ENCODE results near the gene STARD5.

The STARD5 gene, protein sequence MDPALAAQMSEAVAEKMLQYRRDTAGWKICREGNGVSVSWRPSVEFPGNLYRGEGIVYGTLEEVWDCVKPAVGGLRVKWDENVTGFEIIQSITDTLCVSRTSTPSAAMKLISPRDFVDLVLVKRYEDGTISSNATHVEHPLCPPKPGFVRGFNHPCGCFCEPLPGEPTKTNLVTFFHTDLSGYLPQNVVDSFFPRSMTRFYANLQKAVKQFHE

DNA sequence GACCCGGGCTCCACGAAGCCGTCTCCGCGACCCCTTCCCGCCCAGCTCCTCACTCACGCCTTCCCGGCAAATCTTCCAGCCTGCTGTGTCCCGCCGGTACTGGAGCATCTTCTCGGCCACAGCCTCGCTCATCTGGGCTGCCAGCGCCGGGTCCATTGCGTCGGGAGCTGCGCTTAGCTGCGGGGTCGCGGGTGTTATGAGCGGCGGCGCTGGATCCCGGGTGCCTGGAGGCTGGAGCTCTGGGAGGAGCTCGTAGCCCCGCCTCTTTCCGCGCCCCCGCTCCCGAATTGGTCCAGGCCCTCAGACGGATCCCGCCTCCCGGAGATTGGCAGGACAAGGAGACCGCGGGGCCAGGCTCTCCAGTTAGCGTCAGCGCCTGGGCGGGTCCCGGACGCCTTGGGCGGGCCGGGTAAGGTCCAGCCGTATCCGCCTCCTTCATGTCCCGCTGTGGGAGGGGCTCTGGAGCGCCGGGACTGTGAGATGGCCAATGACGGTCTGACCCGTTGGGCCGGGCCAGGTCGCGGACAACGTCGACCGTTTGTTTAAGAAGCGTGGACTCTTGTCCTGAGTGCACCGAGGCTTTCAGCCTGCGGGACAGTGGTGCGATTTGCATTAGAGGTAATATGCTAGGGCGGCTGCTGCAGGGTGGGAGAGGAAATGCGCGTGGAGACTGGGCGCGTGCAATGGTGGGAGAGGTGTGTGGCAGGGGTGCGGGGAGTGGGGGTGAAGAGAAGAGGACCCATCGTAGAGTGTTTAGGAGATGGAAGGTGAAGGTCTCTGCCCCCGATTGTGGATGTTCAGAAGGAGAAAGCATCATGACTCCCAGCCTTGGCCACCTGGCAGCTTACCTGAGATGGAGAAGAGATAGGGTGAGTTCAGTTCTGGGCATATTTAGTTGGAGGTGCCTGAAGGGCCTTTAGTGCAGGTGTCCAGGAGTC is at the start of gene STARD5:
TSS of gene STARD5 (minus strand) at position 198 of the 938 bp plus-strand sequence. CDS start at position 156, 42 bp downstream.
- DNase-seq (ENCODE audit: low read depth), result peak; percentile 99
- H3K4me3 ChIP-seq (ENCODE audit: low read length), result peak within 1 kb of the TSS; percentile 89
- TF ChIP-seq CTCF (IDR thresholded peaks at IDR 0.05; ENCODE audit: insufficient read depth, low read depth, low read length, missing control alignments), result no peak

GRCh38 chr15:81373176-81373575 is 49.2 kb upstream of the STARD5 start:
- DNase-seq (ENCODE audit: low read depth), result no peak
- no peak overlapping the region for H3K4me3 ChIP-seq (ENCODE audit: low read length)
- TF ChIP-seq CTCF (IDR thresholded peaks at IDR 0.05; ENCODE audit: insufficient read depth, low read depth, low read length, missing control alignments), result no peak

- H3K4me3 ChIP-seq (ENCODE audit: low read length), result no peak overlapping the region
- no peak for TF ChIP-seq CTCF (IDR thresholded peaks at IDR 0.05; ENCODE audit: insufficient read depth, low read depth, low read length, missing control alignments)
- no peak for DNase-seq (ENCODE audit: low read depth)
Measured at GRCh38 chr15:81372575-81372974, 48.6 kb upstream of the STARD5 start.

DNA sequence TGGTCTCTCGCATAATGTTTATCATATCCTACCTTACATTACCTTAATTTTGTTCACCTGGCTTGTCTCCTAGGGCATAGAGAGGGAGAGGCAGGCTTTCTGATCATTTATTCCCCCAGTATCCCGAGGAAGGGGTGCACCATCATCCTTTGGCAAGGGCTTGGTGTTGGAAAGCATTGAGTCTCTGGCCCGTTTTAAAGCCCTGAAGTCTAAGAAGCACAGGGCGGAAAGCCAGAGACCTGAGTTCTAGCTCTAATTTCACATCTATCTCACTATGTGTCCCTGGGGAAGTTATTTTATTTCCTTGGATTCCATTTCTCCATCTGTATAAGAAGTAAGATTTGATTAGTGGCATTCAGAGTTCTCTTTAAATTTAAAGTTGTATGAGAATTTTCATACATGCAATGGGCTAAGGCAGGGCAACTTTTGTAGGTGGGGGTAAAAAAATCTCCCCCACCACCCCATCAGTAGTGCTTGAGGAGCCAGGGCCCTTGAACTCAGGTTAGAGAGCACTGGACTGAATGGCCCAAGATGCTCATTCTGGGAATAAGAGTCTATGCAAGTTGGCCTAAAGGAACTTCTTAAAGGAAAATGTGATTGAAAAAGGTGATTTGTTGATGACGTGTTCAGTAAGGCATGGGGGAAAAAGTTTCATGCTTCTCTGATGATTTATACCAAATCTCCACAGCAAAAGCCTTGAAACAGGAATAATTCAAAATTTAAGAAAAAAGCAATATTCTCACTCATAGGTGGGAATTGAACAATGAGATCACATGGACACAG is 40.0 kb upstream of the STARD5 start:
- no peak for TF ChIP-seq CTCF (IDR thresholded peaks at IDR 0.05; ENCODE audit: insufficient read depth, low read depth, low read length, missing control alignments)
- DNase-seq (ENCODE audit: low read depth), result no peak

GRCh38 chr15:81363276-81363675 is 39.3 kb upstream of the STARD5 start:
- TF ChIP-seq CTCF (IDR thresholded peaks at IDR 0.05; ENCODE audit: insufficient read depth, low read depth, low read length, missing control alignments), result no peak
- no peak for DNase-seq (ENCODE audit: low read depth)
- H3K4me3 ChIP-seq (ENCODE audit: low read length), result no peak overlapping the region

More for the DNA sequence above, 40.0 kb upstream of the STARD5 start:
- H3K4me3 ChIP-seq (ENCODE audit: low read length), result no peak overlapping the region

DNA sequence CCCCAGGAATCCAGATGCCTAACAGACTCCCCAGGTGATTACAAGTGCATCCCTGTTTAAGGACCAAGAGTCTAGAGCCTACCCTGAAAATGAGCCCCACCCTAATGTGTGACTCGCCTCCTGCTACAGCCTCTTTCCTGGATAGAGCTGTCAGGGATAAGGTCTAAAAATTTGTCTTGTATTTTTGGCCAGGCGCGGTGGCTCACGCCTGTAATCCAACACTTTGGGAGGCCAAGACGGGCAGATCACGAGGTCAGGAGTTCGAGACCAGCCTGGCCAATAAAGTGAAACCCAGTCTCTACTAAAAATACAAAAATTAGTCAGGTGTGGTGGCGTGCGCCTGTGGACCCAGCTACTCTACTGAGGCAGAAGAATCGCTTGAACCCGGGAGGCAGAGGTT is 38.8 kb upstream of the STARD5 start:
- no peak for TF ChIP-seq CTCF (IDR thresholded peaks at IDR 0.05; ENCODE audit: insufficient read depth, low read depth, low read length, missing control alignments)
- no peak overlapping the region for H3K4me3 ChIP-seq (ENCODE audit: low read length)
- peak; percentile 25 for DNase-seq (ENCODE audit: low read depth)
